Measurements from ENCODE around the gene NRTN.

- TF ChIP-seq CTCF (IDR thresholded peaks at IDR 0.05), result no peak
- TF ChIP-seq REST (IDR thresholded peaks at IDR 0.05; ENCODE audit: insufficient read depth in 1 of 2, low read depth in 2 of 2, low read length in 1 of 2), result no peak
- TF ChIP-seq TCF7L2 (IDR thresholded peaks at IDR 0.05; ENCODE audit: low read depth, low read length), result no peak
- no peak for TF ChIP-seq POLR2AphosphoS5 (IDR thresholded peaks at IDR 0.05; ENCODE audit: low read depth, low read length)
These were observed 33.0 kb downstream of the NRTN start for GRCh38 chr19:5837761-5838352.
